ENCODE data around the gene RNASE1.
A peak's percentile ranks its signal among the peaks of the same experiment; 100 is the strongest.

The RNASE1 gene

GRCh38 chr14:20799456-20799891 is 3.2 kb downstream of the RNASE1 start:
- Mint-ChIP-seq H3K4me1 (ENCODE audit: low read depth) (peaks cover 75% of the 10 kb centered on the region), H3K27me3 (no peaks in the 10 kb centered on the region), H3K36me3 (ENCODE audit: low read depth) (peaks cover 30% of the 10 kb centered on the region), H3K4me3 (peak overlapping the region; percentile 87), H3K9me3 (no peaks in the 10 kb centered on the region), H3K27ac (peak overlapping the region; percentile 93)
- intact Hi-C loops (cut with micrococcal nuclease) = loop anchor here (2.0 kb wide), 1 partner anchor 17 kb away; no protein-coding TSS in a partner anchor

GRCh38 chr14:20798932-20799331 is 3.7 kb downstream of the RNASE1 start:
- Mint-ChIP-seq H3K9me3 (no peaks in the 10 kb centered on the region), H3K27ac (peak overlapping the region; percentile 93), H3K27me3 (no peaks in the 10 kb centered on the region), H3K4me1 (ENCODE audit: low read depth) (peaks cover 79% of the 10 kb centered on the region), H3K4me3 (peak overlapping the region; percentile 44), H3K36me3 (ENCODE audit: low read depth) (peaks cover 30% of the 10 kb centered on the region)
- intact Hi-C loops (cut with micrococcal nuclease) = loop anchor here (2.0 kb wide), 1 partner anchor 16 kb away; no protein-coding TSS in a partner anchor

- no peaks in the 10 kb centered on the region for H3K27me3 Mint-ChIP-seq
- H3K4me3 Mint-ChIP-seq = peak overlapping the region; percentile 53
- no peaks in the 10 kb centered on the region for H3K9me3 Mint-ChIP-seq
- intact Hi-C loops (cut with micrococcal nuclease) = loop anchor here (2.0 kb wide), 1 partner anchor 16 kb away; no protein-coding TSS in a partner anchor
- peaks cover 30% of the 10 kb centered on the region for H3K36me3 Mint-ChIP-seq (ENCODE audit: low read depth)
- peak overlapping the region; percentile 93 for H3K27ac Mint-ChIP-seq
- H3K4me1 Mint-ChIP-seq (ENCODE audit: low read depth) = peaks cover 74% of the 10 kb centered on the region
Measured at GRCh38 chr14:20798318-20798717, 4.3 kb downstream of the RNASE1 start.

DNA sequence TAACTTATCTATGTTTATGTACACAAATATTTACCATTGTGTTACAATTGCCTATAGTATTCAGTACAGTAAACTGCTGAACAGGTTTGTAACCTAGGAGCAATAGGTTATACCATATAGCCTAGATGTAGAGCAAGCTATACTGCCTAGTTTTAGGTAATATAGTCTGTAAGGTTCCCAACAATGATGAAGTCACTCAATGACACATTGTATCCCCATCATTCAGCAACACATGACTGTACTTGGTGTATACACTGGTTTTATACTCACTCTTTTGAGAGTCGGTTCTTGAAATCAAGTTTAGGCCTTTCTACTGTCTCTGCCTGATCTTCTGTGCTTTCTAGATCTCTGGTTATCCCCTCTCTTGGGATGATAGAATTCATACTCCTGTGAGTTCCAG is 5.5 kb downstream of the RNASE1 start:
- Mint-ChIP-seq H3K27ac (peak overlapping the region; percentile 93), H3K4me1 (ENCODE audit: low read depth) (peaks cover 69% of the 10 kb centered on the region), H3K27me3 (no peaks in the 10 kb centered on the region), H3K9me3 (no peaks in the 10 kb centered on the region), H3K4me3 (no peak overlapping the region), H3K36me3 (ENCODE audit: low read depth) (peaks cover 23% of the 10 kb centered on the region)
- intact Hi-C loops (cut with micrococcal nuclease) = no loop called here

- H3K4me1 Mint-ChIP-seq (ENCODE audit: low read depth) = peaks cover 69% of the 10 kb centered on the region
- H3K27ac Mint-ChIP-seq = peak overlapping the region; percentile 34
- no peaks in the 10 kb centered on the region for H3K9me3 Mint-ChIP-seq
- H3K27me3 Mint-ChIP-seq = no peaks in the 10 kb centered on the region
- H3K4me3 Mint-ChIP-seq = no peak overlapping the region
- intact Hi-C loops (cut with micrococcal nuclease) = no loop called here
- H3K36me3 Mint-ChIP-seq (ENCODE audit: low read depth) = peaks cover 6% of the 10 kb centered on the region
Measured at GRCh38 chr14:20794644-20795369, 7.8 kb downstream of the RNASE1 start.

DNA sequence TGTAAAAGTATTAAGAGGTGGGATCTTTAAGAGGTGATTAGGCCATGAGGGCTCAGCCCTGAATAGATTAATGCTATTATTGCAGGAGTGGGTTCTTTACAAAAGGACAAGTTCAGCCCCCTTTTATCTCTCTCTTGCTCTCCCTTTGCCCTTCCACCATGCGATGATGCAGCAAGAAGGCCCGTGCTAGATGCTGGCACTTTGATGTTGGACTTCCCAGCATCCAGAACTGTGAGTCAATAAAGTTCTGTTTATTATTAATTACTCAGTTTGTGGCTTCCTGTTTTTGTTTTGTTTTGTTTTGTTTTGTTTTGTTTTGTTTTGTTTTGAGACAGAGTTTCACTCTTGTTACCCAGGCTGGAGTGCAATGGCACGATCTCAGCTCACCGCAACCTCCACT is 10.1 kb downstream of the RNASE1 start:
- Mint-ChIP-seq H3K36me3 (ENCODE audit: low read depth) (peaks cover 12% of the 10 kb centered on the region), H3K4me3 (no peak overlapping the region), H3K4me1 (ENCODE audit: low read depth) (peaks cover 52% of the 10 kb centered on the region), H3K27ac (peak overlapping the region; percentile 79), H3K27me3 (no peaks in the 10 kb centered on the region), H3K9me3 (no peaks in the 10 kb centered on the region)
- intact Hi-C loops (cut with micrococcal nuclease) = no loop called here

DNA sequence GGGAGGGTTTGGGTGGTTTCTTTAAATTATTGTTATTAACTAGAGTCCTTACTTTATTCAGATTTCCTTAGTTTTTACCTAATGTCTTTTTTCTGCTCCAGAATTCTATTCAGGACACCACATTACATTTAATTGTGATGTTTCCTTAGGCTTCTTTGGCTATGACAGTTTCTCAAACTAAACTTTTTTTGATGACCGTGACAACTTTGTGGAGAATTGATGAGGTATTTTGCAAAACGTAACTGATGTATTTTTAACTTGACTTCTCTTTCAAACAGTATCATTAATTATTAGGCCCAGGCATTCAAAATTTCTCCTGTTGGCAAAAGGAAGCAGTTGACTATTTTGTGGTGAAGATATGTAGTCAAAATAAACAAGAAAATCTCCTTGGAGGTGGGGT is 11.0 kb downstream of the RNASE1 start:
- intact Hi-C loops (cut with micrococcal nuclease) = no loop called here
- H3K27me3 Mint-ChIP-seq = no peaks in the 10 kb centered on the region
- no peaks in the 10 kb centered on the region for H3K9me3 Mint-ChIP-seq
- H3K4me3 Mint-ChIP-seq = no peak overlapping the region
- H3K36me3 Mint-ChIP-seq (ENCODE audit: low read depth) = peaks cover 21% of the 10 kb centered on the region
- peaks cover 51% of the 10 kb centered on the region for H3K4me1 Mint-ChIP-seq (ENCODE audit: low read depth)
- H3K27ac Mint-ChIP-seq = peak overlapping the region; percentile 79

GRCh38 chr14:20791187-20791586 is 11.5 kb downstream of the RNASE1 start:
- Mint-ChIP-seq H3K36me3 (ENCODE audit: low read depth) (peaks cover 26% of the 10 kb centered on the region), H3K4me1 (ENCODE audit: low read depth) (peaks cover 55% of the 10 kb centered on the region), H3K4me3 (no peak overlapping the region), H3K9me3 (no peaks in the 10 kb centered on the region), H3K27me3 (no peaks in the 10 kb centered on the region), H3K27ac (peak overlapping the region; percentile 79)
- intact Hi-C loops (cut with micrococcal nuclease) = no loop called here

GRCh38 chr14:20790464-20791116 is 12.1 kb downstream of the RNASE1 start:
- intact Hi-C loops (cut with micrococcal nuclease) = no loop called here
- Mint-ChIP-seq H3K9me3 (no peaks in the 10 kb centered on the region), H3K4me3 (no peak overlapping the region), H3K36me3 (ENCODE audit: low read depth) (peaks cover 32% of the 10 kb centered on the region), H3K27ac (peak overlapping the region; percentile 79), H3K4me1 (ENCODE audit: low read depth) (peaks cover 60% of the 10 kb centered on the region), H3K27me3 (no peaks in the 10 kb centered on the region)

DNA sequence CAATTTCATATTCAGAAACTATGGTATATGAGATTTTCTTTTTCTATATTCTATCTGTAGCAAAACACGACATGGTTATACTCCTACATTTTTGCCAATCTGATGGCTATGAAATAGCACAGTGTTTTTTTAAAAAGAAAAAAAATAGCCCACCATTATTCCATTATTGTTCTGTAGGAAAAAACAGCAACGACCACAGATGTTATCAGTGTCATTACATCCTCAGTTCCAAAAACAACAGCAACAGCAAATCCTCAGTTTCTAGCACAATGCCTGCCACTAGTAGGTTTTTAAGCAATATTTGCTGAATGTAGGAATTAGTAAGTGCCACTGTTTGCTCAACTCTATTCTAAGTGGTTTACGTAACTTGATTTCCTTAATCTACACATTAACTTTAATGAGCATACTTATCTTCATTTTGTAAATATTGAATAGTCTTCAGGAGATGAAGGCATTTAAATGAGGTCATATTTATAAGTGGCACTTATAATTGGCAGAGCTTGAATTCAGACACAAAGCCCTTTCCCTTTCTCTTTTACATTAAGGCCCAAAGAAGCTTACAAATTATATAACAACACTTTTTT is 13.3 kb downstream of the RNASE1 start:
- intact Hi-C loops (cut with micrococcal nuclease) = no loop called here
- Mint-ChIP-seq H3K27me3 (no peaks in the 10 kb centered on the region), H3K4me1 (ENCODE audit: low read depth) (peaks cover 57% of the 10 kb centered on the region), H3K27ac (peak overlapping the region; percentile 13), H3K4me3 (no peak overlapping the region), H3K36me3 (ENCODE audit: low read depth) (peaks cover 43% of the 10 kb centered on the region), H3K9me3 (no peaks in the 10 kb centered on the region)

DNA sequence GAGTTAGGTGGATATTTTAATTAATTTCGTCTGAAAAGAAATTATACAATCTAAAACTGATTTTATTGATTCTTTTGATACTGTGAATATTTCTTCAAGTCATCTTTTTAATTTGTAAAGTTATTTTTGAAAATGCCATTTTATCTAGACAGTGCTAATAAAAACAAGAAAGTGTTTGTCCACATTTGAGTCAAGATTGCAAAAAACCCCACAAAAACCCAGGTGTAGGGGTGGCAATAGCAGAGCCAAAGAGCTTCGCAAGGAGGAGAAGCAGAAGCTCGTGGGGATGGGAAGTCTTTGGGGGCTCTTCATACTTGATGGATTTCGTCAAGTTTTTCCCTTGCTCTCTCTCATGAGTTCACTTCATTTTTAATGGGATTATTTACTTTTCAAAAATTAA is 15.6 kb downstream of the RNASE1 start:
- Mint-ChIP-seq H3K27me3 (no peaks in the 10 kb centered on the region), H3K27ac (peak overlapping the region; percentile 56), H3K4me3 (no peak overlapping the region), H3K9me3 (no peaks in the 10 kb centered on the region), H3K36me3 (ENCODE audit: low read depth) (peaks cover 66% of the 10 kb centered on the region), H3K4me1 (ENCODE audit: low read depth) (peaks cover 66% of the 10 kb centered on the region)
- intact Hi-C loops (cut with micrococcal nuclease) = no loop called here

- no peaks in the 10 kb centered on the region for H3K27me3 Mint-ChIP-seq
- no peaks in the 10 kb centered on the region for H3K9me3 Mint-ChIP-seq
- H3K36me3 Mint-ChIP-seq (ENCODE audit: low read depth) = peaks cover 65% of the 10 kb centered on the region
- H3K4me3 Mint-ChIP-seq = peak overlapping the region; percentile 100
- intact Hi-C loops (cut with micrococcal nuclease) = loop anchor here (2.0 to 5.0 kb wide), 5 partner anchors 16 to 85 kb away; no protein-coding TSS in a partner anchor
- H3K4me1 Mint-ChIP-seq (ENCODE audit: low read depth) = peaks cover 58% of the 10 kb centered on the region
- H3K27ac Mint-ChIP-seq = peak overlapping the region; percentile 99
Measured at GRCh38 chr14:20782280-20782890, 20.3 kb downstream of the RNASE1 start.

DNA sequence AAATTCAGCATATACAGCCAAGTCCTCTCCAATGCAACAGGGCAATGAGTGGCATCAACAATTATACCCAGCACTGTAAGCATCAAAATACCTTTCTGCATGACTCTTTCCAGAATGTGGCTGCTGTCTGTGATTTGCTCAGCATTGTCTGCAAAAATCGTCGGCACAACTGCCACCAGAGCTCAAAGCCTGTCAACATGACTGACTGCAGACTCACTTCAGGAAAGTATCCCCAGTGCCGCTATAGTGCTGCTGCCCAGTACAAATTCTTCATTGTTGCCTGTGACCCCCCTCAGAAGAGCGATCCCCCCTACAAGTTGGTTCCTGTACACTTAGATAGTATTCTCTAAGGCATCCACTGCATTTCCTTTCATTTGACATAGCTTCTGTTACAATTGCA is 20.8 kb downstream of the RNASE1 start:
- Mint-ChIP-seq H3K4me1 (ENCODE audit: low read depth) (peaks cover 58% of the 10 kb centered on the region), H3K36me3 (ENCODE audit: low read depth) (peaks cover 59% of the 10 kb centered on the region), H3K9me3 (no peaks in the 10 kb centered on the region), H3K27ac (peak overlapping the region; percentile 99), H3K27me3 (no peaks in the 10 kb centered on the region), H3K4me3 (peak overlapping the region; percentile 100)
- intact Hi-C loops (cut with micrococcal nuclease) = loop anchor here (2.0 to 5.0 kb wide), 5 partner anchors 17 to 85 kb away; no protein-coding TSS in a partner anchor

DNA sequence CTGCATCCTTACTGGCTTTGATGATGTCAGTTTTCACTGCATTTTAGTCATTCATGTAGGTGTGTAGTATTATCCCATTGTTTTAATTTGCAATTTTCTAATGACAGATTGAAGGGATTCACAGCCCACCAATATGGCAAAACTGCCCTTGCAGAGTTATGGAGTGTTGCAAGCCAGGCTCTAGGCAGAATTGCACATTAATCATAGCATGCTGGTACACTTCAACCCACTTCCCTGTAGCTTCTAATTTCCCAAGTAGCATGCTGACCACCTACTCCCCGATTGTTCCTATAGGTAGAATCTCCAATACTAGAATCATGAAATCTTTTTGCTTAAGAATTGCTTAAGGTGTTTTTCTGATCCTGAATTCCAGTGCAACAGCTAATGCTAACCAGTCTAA is 26.7 kb downstream of the RNASE1 start:
- Mint-ChIP-seq H3K27ac (no peak overlapping the region), H3K4me3 (no peak overlapping the region), H3K9me3 (no peaks in the 10 kb centered on the region), H3K36me3 (ENCODE audit: low read depth) (peaks cover under 1% of the 10 kb centered on the region), H3K4me1 (ENCODE audit: low read depth) (peaks cover 31% of the 10 kb centered on the region), H3K27me3 (no peaks in the 10 kb centered on the region)
- intact Hi-C loops (cut with micrococcal nuclease) = no loop called here

Data from dendritic cell treated with granulocyte-macrophage colony-stimulating factor and Interleukin-4, amounts not matched to agents 40 ng/mL and 50 ng/mL, for 4 days (primary cell).